ENCODE data around the gene PAX8.

Gene PAX8

GRCh38 chr2:113213061-113213930 is 65.4 kb downstream of the PAX8 start:
- no peak overlapping the region for H3K4me3 ChIP-seq (ENCODE audit: low read depth, low read length)
- TF ChIP-seq, protein P1, sequence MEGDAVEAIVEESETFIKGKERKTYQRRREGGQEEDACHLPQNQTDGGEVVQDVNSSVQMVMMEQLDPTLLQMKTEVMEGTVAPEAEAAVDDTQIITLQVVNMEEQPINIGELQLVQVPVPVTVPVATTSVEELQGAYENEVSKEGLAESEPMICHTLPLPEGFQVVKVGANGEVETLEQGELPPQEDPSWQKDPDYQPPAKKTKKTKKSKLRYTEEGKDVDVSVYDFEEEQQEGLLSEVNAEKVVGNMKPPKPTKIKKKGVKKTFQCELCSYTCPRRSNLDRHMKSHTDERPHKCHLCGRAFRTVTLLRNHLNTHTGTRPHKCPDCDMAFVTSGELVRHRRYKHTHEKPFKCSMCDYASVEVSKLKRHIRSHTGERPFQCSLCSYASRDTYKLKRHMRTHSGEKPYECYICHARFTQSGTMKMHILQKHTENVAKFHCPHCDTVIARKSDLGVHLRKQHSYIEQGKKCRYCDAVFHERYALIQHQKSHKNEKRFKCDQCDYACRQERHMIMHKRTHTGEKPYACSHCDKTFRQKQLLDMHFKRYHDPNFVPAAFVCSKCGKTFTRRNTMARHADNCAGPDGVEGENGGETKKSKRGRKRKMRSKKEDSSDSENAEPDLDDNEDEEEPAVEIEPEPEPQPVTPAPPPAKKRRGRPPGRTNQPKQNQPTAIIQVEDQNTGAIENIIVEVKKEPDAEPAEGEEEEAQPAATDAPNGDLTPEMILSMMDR (IDR thresholded peaks at IDR 0.05; ENCODE audit: low read depth, low read length) = no peak

GRCh38 chr2:113212245-113213060 is 66.3 kb downstream of the PAX8 start:
- no peak overlapping the region for H3K4me3 ChIP-seq (ENCODE audit: low read depth, low read length)

DNA sequence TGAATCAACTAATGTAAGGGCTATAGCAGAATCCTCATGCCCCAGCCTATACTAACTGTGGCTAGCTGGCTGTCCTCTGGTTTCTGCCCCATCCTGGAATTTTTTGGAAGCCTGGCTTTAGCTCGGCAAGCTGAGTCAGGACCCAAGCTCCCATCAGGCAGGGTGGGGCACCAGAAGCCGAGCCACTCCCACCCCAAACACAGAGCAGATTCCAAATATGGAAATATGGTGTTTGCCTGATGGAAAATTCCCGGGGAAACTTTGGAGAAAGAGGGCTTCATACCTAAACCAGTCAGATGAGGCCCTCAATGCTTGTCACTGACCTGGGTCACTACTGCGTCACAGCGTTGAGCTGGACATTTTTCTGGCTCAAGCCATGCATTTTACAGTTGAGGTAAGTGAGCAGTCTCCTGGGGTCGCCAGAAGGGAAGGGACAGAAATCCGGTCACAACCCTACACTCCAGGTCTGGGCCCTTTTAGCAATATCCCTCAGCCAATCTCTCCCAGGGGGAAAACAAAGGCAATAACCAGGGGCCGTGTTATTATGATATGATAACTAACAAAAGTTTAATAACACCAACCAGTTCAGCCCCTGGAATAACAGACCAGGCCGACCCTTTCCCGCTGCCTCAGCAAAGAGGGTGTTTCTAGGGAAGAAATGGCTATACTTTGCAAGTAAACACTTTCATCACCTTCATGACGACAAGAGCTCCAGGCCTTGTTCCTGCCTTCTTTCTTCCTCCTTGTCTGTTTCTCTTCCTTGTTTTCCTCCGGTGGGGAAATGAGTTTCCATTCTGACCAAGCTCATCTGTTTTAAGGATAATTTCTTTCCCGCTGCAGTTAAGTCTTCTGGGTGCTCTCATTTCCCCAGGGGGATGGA is 67.3 kb downstream of the PAX8 start:
- TF ChIP-seq, protein P1 (IDR thresholded peaks at IDR 0.05; ENCODE audit: low read depth, low read length) = no peak
- no peak overlapping the region for H3K4me3 ChIP-seq (ENCODE audit: low read depth, low read length)

More at GRCh38 chr2:113212245-113213060, 66.3 kb downstream of the PAX8 start:
- TF ChIP-seq, protein P1 (IDR thresholded peaks at IDR 0.05; ENCODE audit: low read depth, low read length) = no peak

- H3K4me3 ChIP-seq (ENCODE audit: low read depth, low read length) = no peak overlapping the region
- TF ChIP-seq, protein P1 (IDR thresholded peaks at IDR 0.05; ENCODE audit: low read depth, low read length) = no peak
Measured at GRCh38 chr2:113209646-113210171, 69.0 kb downstream of the PAX8 start.

GRCh38 chr2:113209011-113209645 is 69.6 kb downstream of the PAX8 start:
- TF ChIP-seq, protein P1 (IDR thresholded peaks at IDR 0.05; ENCODE audit: low read depth, low read length) = no peak
- no peak overlapping the region for H3K4me3 ChIP-seq (ENCODE audit: low read depth, low read length)

GRCh38 chr2:113208396-113208795 is 70.3 kb downstream of the PAX8 start:
- TF ChIP-seq, protein P1 (IDR thresholded peaks at IDR 0.05; ENCODE audit: low read depth, low read length) = no peak

More at GRCh38 chr2:113208396-113208795, 70.3 kb downstream of the PAX8 start:
- no peak overlapping the region for H3K4me3 ChIP-seq (ENCODE audit: low read depth, low read length)

All from WI38 (cell line).